HG03103 (cell line): ENCODE measurements around the gene ARID4B.
A peak's percentile ranks its signal among the peaks of the same experiment; 100 is the strongest.

ENCODE experiments used
- ATAC-seq: cut with Tn5 transposase; IDR thresholded peaks from one replicate; pipeline ENCODE4 v1.9.1; 2021; ENCODE audit warnings: low read depth; ENCODE audit not compliant: unreplicated experiment

The ARID4B gene

DNA sequence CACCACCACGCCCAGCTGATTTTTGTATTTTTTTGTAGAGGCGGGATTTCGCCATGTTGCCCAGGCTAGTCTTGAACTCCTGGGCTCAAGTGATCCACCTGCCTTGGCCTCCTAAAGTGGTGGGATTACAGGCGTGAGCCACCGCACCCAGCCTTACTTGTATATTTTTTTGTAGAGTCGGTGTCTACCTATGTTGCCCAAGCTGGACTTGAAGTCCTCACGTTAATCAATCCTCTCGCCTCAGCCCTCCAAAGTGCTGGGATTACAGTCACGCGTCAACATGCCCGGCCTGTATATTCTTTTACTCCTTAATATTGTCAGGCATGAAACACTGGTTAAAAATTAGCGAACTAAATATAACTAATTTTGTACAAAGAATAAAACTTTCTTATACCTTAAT, 193.8 kb downstream of the ARID4B start:
- ATAC-seq = no peak

DNA sequence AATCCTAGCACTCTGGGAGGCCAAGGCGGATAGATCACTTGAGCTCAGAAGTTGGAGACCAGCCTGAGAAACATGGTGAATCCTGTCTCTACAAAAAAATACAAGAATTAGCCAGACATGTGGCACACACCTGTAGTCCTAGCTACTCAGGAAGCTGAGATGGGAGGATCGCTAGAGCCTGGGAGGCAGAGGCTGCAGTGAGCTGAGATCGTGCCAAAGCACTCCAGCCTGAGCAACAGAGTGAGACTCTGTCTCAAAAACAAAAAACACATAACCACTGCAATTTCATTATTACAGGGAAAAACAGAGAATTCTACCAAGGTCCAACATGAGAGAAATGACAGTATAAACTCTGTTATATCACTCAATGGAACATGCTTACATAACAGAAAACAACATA, 194.9 kb downstream of the ARID4B start:
- no peak for ATAC-seq

DNA sequence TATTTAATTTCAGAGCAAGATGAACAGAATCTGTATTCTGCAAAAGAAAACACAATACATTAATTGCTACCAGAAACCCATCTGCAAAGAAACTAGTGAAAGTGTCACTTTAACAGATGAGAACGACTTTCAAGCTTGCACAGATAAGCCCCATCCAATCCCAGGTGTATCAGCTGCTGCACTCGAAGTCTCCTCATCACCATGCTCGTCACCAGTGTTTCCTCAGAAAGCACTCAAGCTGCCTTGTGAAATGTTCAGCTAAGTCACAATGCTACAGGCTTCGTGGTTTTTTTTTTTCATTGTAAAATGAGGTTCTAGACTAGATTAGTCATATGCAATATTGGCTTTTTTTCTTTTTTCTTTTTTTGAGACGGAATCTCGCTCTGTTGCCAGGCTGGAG, 196.0 kb downstream of the ARID4B start:
- no peak for ATAC-seq

DNA sequence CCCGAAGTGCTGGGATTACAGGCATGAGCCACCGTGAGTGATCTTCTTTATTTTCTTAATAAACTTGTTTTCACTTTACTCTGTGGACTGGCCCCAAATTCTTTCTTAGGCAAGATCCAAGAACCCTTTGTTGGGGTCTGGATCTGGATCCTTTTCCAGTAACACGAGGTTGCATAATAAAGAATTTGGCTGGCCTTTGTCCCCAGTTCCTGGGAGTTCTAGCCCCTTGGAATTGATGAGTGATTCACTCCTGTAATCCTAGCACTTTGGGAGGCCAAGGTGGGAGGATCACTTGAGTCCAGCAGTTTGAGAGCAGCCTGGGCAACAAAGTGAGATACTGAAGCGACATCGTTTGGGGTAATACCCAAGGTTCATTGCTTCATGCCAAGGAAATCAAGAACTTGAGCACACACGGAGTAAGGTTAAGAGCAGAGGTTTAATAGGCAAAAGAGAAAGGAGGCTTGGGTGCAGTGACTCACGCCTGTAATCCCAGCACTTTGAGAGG, 197.2 kb downstream of the ARID4B start:
- no peak for ATAC-seq

DNA sequence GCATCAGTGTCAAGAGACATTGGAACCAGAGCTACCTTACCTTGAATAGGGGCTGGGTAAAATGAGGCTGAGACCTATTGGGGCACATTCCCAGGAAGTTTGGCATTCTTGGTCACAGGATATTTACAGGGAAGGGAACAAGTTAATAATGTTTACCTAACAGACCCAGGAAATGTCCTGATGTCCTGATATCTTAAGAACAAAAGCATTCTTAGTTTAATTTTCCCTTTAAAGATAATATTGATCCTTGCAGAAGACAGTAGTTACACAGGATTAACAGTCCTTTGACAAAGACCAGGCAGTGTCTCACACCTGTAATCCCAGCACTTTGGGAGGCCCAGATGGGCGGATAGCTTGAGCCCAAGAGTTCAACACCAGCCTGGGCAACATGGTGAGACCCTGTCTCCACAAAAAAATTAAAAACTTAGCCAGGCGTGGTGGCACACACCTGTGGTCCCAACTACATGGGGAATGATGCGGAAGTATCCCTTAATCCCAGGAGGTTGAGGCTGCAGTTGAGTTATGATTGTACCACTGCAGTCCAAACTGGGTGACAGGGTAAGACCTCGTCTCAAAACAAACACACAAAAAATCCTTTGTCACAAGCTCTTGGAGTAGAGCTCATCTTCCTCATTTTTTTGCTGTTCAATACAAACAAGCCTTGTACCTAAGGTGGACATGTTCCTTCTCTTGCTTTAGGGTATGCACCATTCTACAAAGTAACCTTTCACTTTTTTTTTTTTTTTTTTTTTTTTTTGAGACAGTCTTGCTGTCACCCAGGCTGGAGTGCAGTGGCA, 198.0 kb downstream of the ARID4B start:
- ATAC-seq = no peak

DNA sequence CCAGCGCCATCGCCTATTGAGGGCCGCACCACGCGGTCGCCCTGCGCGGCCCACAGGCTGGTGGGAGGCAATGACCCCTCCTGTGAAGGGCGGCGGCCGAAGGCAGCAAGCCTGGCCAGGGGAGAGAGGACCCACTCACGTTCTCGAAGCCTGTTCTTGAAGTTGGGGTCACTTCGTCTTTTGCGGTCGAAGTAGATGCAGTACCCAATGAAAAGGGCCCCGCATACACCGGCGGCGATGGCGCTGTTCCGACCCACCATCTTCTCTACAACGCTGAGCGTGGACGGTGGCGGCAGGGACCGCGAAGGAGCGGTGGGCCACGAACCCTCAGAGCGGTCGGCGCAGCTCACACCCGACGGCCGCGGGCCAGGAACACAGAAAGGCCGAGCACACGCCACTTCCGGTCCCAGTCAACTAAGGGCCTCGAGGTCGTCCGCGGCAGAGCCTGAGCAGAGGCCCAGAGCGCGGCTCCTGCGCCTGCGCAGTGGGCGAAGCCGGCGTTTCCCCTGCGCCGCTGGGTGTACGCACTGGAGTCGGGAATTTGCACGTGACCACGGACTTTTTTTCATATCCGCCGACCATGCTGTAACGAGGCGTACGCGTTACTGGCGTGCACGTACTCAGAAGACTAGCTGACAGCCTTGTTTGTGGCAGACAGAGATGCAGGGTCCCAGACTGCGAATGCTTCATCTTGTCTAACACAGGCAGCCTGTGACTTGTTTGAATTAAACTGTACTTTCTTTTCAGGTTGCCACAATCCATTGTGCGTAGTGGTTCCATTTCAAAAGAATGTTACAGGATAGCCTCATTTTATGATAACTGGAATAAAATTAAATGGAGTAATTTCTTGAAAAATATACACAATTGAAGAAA, 199.3 kb downstream of the ARID4B start, which contains the start of gene TOMM20:
TSS of gene TOMM20 (minus strand) at position 382 of the 873 bp plus-strand sequence. CDS start at position 260, 122 bp downstream.
- peak; percentile 92 for ATAC-seq

DNA sequence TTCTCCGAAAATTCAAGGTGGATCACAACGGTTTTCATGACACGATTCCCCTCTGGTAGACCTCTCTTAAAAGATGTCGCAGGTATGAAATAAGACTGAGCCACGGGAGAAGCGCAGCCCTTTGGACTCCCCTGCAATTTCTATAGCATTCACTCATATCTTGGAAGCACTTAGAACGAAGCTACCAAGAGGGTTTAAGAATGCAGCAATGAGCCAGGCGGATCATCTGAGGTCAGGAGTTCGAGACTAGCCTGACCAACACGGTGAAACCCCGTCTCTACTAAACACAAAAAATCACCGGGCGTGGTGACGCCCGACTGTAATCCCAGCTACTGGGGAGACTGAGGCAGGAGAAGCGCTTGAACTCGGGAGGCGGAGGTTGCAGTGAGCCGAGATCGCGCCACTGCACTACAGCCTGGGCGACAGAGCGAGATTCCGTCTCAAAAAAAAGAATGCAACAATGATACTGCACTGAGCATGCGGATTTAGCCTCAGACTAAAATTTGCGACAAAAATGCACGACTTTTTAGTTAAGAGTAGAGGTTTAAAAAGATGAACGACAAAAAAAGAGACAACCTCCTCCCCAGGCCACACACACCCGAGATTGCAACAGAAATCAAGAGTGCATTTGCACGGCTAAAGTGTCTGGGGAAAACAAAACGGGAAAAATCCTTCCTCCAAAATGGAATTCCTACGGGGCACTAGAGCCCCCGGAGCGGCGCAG, 200.1 kb downstream of the ARID4B start:
- no peak for ATAC-seq

DNA sequence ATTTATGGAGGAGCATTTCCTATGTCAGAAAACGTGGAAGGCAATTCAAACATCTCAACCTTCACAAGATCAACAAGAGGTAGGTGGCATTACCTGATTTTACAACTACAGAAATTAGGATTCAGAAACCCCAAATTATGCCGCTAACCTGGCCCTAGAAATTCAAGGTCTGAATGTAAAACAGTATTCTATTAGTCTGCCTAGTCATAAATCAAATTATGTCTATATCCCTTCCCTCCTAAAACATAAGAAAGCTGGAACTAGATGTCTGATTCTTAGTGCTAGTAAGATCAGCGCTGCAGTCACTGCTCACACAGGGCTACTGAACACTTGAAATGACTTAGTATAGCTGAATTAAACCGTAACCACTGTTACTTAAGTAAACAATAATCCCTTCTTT, 200.8 kb downstream of the ARID4B start:
- no peak for ATAC-seq

DNA sequence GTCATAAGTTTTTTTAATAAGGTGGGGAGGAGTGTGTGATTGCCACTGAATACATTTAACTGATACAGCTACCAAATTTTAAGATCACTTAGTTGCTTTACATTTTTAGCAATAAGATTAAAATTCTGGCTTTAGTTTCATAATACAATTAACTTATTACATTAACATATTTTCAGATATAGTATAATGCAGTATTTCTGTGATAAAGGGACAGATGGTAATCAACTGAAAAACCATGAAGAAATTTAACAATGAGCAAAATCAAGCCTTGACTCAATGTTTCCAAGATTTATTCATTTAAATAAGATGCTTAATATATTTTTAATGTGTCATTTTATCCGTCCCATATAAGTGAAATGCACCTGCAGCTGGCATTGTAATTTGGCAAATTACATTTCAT, 203.3 kb downstream of the ARID4B start:
- ATAC-seq = no peak

DNA sequence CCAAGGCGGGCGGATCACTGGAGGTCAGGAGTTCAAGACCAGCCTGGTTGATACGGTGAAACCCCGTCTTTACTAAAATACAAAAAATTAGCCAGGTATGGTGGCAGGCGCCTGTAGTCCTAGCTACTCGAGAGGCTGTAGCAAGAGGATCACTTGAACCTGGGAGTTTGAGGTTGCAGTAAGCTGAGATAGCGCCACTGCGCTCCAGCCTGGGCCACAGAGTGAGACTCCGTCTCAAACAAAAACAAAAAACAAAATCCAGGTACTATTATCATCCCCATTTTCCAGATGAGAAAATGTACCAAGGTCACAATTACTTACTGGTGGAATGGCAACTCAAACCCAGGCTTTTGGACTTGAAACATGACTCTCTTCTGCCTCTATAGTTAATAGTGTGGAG, 203.9 kb downstream of the ARID4B start:
- no peak for ATAC-seq

DNA sequence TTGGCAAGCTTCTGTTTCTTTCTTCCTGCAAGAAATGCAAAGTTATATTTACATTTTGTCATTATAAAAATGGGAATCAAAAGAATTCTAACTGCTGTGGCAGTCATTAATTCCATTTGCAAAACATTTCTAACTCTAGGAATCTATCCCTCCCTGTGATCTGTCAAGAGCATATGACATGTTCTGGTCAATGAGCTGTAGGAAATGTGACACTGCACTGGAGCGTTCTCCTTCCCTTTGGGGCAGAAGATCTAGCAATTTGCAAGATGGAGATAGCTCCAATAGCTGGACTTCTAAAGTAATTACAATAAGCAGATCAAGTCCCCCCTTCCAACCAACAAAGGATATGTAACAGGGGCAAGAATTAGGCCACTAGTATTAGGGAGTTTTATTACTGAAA, 205.6 kb downstream of the ARID4B start:
- no peak for ATAC-seq
